Adrenal gland (tissue), 12 donors: ENCODE data around the gene CHDH. TPM values are rescaled to one million over a fixed set of nuclear protein-coding genes. Genes with fewer than 3 reads are reported as not detected.
A peak's percentile ranks its signal among the peaks of the same experiment; 100 is the strongest.

Experiments
- DNase-seq, 7 donors: peaks; one replicate each; pipeline ENCODE4 v3.0.0-alpha.2; 2019 to 2020
- H3K27ac ChIP-seq, 5 donors: fragments of 200-600 bp; sonication (generic) in 4 of 5; 1 replicate in 3 of 5; 2 replicates in 2 of 5; pipeline versions ENCODE4 v1.5.1 to v1.8.0; 2016 to 2020; ENCODE audit warnings: mild to moderate bottlenecking in 1 of 5
- H3K27me3 ChIP-seq: fragments of 200-600 bp; 2 replicates; pipeline ENCODE4 v1.8.0; 2021
- H3K36me3 ChIP-seq, 2 donors: fragments of 200-600 bp; replicated peaks in 1 of 2; 1 replicate in 1 of 2; 2 replicates in 1 of 2; pipeline versions ENCODE4 v1.5.1 to v1.8.0; 2018 to 2022
- H3K4me1 ChIP-seq, 2 donors: fragments of 200-600 bp; replicated peaks in 1 of 2; 1 replicate in 1 of 2; 2 replicates in 1 of 2; pipeline versions ENCODE4 v1.5.1 to v1.8.0; 2018 to 2021
- H3K4me3 ChIP-seq, 4 donors: fragments of 200-600 bp; sonication (generic) in 3 of 4; one replicate each; pipeline ENCODE4 v1.5.1; 2016 to 2018
- H3K9me3 ChIP-seq, 3 donors: fragments of 200-600 bp; sonication (generic) in 1 of 3; replicated peaks in 1 of 3; 1 replicate in 2 of 3; 2 replicates in 1 of 3; pipeline versions ENCODE4 v1.5.1 to v1.8.0; 2016 to 2021
- POLR2A ChIP-seq, 2 donors: fragments of 450-650 bp; IDR thresholded peaks; one replicate each; pipeline ENCODE4 v1.6.1; 2017; ENCODE audit warnings: antibody characterized with exemption in 2 of 2, mild to moderate bottlenecking in 2 of 2, moderate library complexity in 1 of 2
- WGBS, 4 donors: extraction: QIAGEN DNeasy Blood & Tissue Kit in 2 of 4; methylation state at CpG; one replicate each; pipeline versions ENCODE4 v1.1.5 to v1.1.7; 2013 to 2017; 5-methylcytosine and 5-hydroxymethylcytosine counted together
- intact Hi-C, 2 donors: fragments of 100-400 bp; cut with DNase I; formaldehyde crosslinking; loops; one replicate each; pipeline versions ENCODE4 v1.14.1 to v1.15.0; 2022 to 2023
- polyA plus RNA-seq, 3 donors: library from polyadenylated mRNA; stranded (reverse); fragments of 200-250 nt in 2 of 3; fragments of 350-450 nt in 1 of 3; fragmentation: Illumina TruSeq in 1 of 3; extraction: RNeasy Lipid Tissue Mini Kit (QIAGEN cat#74804) in 1 of 3; gene quantifications; one replicate each; pipeline ENCODE4 v1.2.3, GENCODE V29; 2013 to 2014
- total RNA-seq, 9 donors: library from RNA; depleted of rRNA in 4 of 9; stranded (reverse); fragments of >200 nt in 4 of 9; fragments of 120-200 nt in 1 of 9; fragmentation: NEBNext Ultra II Directional in 1 of 9; extraction: Animal tissue kit (Norgen Biotek cat#: 25700) in 1 of 9; gene quantifications; one replicate each; pipeline versions ENCODE4 v1.1.0 to v1.2.4, GENCODE V29; 2013 to 2023
- TF ChIP-seq, protein P1 (sequence below), 6 experiments: fragments of 450-650 bp in 4 of 6; fragments of 200-600 bp in 2 of 6; sonication (generic) in 1 of 6; IDR thresholded peaks; 1 replicate in 5 of 6; 2 replicates in 1 of 6; pipeline versions ENCODE4 v1.5.1 to v1.8.0; 2016 to 2021; ENCODE audit warnings: antibody characterized with exemption in 6 of 6, mild to moderate bottlenecking in 2 of 6, moderate library complexity in 1 of 6
- donor health status: healthy with polysubstance abuse.
- donor health status: Bipolar disorder and iron deficiency.
- donor health status: DM: yes; HTN: yes; CAD: no.
- donor health status: DM: no; HTN: no; CAD: no.
- donor health status: DM: no; HTN: no; CAD: no.
- donor health status: DM: yes; HTN: yes; CAD: no.

The CHDH gene
- total and polyA plus RNA-seq, 12 donors = 0.17 to 29.6 (median 5.3) TPM

DNA sequence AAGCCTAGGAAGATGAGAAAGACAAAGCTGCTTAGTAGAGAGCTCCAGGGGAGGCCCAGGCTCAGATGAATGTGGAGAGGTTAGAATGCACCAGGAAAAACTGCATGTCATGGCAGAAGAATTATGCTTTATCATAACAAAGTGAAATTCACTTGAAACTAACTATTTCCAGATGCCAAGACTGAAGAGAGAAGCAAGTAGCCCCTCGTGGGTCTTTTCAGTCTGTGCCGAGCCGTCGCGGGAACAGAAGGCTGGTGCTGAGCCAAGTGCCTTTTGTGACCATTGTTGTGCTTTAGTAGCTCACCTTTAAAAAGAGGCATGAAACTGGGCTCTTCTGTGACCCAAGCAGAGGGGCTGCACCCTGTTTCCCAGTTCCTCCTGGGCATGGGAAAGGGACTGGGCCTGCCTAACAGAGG lies 73.2 kb downstream of the CHDH start:
- Histone ChIP-seq H3K27me3 (no peaks in the 10 kb centered on the region), H3K27ac (peak overlapping the region in 3 of 5 donors; percentile 63 to 85 (median 67)), H3K4me3 (no peak overlapping the region), H3K9me3 (no peaks in the 10 kb centered on the region), H3K4me1 (peaks cover 13 to 26% of the 10 kb centered on the region in 2 donors), H3K36me3 (peaks cover 0 to 18% of the 10 kb centered on the region in 2 donors)
- WGBS, 4 donors = 26 to 53% (median 41%) methylated on average over 5 of the region's 5 CpGs
- intact Hi-C loops = no loop called here
- TF ChIP-seq, protein P1, sequence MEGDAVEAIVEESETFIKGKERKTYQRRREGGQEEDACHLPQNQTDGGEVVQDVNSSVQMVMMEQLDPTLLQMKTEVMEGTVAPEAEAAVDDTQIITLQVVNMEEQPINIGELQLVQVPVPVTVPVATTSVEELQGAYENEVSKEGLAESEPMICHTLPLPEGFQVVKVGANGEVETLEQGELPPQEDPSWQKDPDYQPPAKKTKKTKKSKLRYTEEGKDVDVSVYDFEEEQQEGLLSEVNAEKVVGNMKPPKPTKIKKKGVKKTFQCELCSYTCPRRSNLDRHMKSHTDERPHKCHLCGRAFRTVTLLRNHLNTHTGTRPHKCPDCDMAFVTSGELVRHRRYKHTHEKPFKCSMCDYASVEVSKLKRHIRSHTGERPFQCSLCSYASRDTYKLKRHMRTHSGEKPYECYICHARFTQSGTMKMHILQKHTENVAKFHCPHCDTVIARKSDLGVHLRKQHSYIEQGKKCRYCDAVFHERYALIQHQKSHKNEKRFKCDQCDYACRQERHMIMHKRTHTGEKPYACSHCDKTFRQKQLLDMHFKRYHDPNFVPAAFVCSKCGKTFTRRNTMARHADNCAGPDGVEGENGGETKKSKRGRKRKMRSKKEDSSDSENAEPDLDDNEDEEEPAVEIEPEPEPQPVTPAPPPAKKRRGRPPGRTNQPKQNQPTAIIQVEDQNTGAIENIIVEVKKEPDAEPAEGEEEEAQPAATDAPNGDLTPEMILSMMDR (IDR thresholded peaks at IDR 0.05) = no peak
- no peak for TF ChIP-seq POLR2A (IDR thresholded peaks at IDR 0.05)
- no peak for DNase-seq

DNA sequence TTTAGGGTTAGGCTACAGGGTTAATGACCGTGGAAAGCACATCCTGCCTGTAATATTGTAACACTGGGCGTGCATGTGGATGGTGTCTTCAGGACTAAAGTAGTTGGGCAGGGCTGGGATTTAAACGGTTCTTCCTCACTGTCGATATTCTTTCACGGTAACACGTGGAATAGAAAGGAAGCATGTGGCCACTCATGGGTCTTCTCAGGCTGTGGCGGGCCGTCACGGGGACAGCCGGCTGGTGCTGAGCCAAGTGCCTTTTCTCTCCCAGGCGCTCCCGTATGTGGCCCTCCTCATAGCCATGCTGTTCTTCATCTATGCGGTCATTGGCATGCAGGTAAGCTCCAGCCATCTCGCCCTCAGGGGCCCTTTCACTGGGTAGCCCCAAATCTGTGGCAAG lies 73.7 kb downstream of the CHDH start:
- WGBS, 4 donors = 81 to 87% (median 84%) methylated on average over 14 of the region's 14 CpGs
- Histone ChIP-seq H3K36me3 (peaks cover 0 to 18% of the 10 kb centered on the region in 2 donors), H3K9me3 (no peaks in the 10 kb centered on the region), H3K27me3 (no peaks in the 10 kb centered on the region), H3K27ac (peak overlapping the region in 3 of 5 donors; percentile 63 to 85 (median 67)), H3K4me1 (peaks cover 13 to 26% of the 10 kb centered on the region in 2 donors), H3K4me3 (no peak overlapping the region)
- TF ChIP-seq, protein P1 (IDR thresholded peaks at IDR 0.05) = no peak
- TF ChIP-seq POLR2A (IDR thresholded peaks at IDR 0.05) = no peak
- intact Hi-C loops = no loop called here
- DNase-seq = no peak

DNA sequence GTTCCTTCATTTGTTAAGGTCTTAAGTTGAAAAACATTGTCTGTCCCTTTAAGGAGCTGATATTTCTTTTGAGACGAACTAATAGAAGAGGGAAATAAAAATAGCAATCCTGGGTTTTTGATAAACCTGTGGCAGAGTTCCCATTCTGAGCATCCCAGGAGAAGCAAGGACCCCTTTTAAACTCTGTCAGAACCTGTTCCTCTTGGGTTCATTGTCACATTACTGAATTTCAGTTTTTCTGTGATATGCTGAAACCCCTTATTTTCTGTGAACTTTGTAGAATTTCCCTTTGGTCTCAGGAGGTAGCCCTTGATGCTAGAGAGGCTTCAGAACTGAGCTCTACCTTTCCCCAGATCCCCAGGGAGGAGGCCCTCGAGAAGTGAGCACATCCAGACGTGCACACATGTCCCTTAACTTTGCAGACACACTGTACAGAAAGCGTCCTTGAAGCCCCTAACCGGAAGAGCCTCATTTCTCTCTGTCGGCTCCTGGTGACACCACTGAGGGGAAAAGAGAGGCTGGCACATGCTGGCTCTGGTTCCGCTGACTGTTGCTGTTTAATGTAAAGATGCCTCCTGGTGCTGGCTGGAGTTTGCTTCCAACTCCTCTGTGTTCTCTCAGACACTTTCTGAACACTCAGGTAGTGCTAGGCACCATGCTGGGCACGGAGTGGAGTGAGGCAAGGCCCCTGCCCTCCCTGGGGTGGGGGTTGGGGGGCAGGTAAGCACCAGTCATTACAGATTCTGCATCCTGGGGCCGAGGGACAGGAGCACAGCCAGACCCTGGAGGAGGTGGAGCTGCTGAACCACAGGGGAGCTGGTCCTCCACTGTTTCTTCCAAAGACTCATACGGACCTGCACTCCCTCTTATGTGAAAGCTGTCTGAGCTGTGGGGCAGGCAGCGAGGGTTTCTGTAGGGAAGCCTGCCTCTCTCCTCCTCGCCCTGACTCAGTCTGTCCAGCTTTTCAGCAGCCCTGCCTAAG lies 77.5 kb downstream of the CHDH start:
- intact Hi-C loops = no loop called here
- TF ChIP-seq POLR2A (IDR thresholded peaks at IDR 0.05) = no peak
- TF ChIP-seq, protein P1 (IDR thresholded peaks at IDR 0.05) = no peak
- no peak overlapping the region for H3K27ac ChIP-seq
- H3K36me3 ChIP-seq = peaks cover 0 to 10% of the 10 kb centered on the region in 2 donors
- no peak overlapping the region for H3K4me3 ChIP-seq
- peaks cover 9 to 13% of the 10 kb centered on the region in 2 donors for H3K4me1 ChIP-seq
- no peaks in the 10 kb centered on the region for H3K27me3 ChIP-seq
- 51 to 67% (median 64%) methylated on average over 9 to 12 of the region's 12 CpGs for WGBS, 4 donors
- DNase-seq = no peak
- no peaks in the 10 kb centered on the region for H3K9me3 ChIP-seq

DNA sequence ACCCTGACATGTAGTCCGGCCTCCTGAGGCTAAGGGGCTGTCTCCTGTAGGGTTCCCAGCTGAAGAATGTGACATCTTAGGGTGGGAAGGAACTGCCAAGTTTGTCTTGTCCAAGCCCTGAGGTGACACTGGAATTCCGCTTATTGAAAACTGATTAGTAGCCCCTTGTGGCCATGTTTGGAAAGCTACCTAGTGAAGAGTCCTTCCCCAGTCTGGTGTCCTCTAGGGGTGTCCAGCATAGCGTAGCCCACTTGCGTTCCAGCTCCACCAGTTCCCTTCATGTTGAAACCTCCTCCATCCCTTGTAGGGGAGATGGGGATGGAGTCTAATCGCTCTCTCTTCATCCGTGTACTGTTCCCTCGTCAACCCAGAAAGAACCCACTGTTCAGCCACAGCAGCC lies 79.5 kb downstream of the CHDH start:
- no peak for TF ChIP-seq POLR2A (IDR thresholded peaks at IDR 0.05)
- TF ChIP-seq, protein P1 (IDR thresholded peaks at IDR 0.05) = no peak
- Histone ChIP-seq H3K4me1 (no peaks in the 10 kb centered on the region), H3K9me3 (no peaks in the 10 kb centered on the region), H3K27me3 (no peaks in the 10 kb centered on the region), H3K36me3 (peaks cover 0 to 17% of the 10 kb centered on the region in 2 donors), H3K27ac (no peak overlapping the region), H3K4me3 (no peak overlapping the region)
- intact Hi-C loops = no loop called here
- WGBS, 4 donors = 93 to 97% (median 95%) methylated on average over 7 of the region's 7 CpGs
- no peak for DNase-seq
